Large intestine (tissue), 12 donors: ENCODE data around the gene TTL. TPM values are rescaled to one million over a fixed set of nuclear protein-coding genes. Genes with fewer than 3 reads are reported as not detected.
"Not testable (repeated sequence)": the region's sequence is repeated elsewhere in the genome, so short reads cannot be mapped to it uniquely, and the experiment has no call there.

ENCODE experiments used
- DNase-seq, 2 donors: peaks; one replicate each; pipeline versions ENCODE4 v3.0.0 to v3.0.0-alpha.2; 2013
- H3K27ac ChIP-seq: one replicate; pipeline ENCODE4 v1.5.1; 2013; ENCODE audit warnings: low read length
- H3K27me3 ChIP-seq: 2 replicates; pipeline ENCODE4 v1.6.1; 2013; ENCODE audit warnings: low read length; ENCODE audit not compliant: control insufficient read depth, insufficient read depth
- H3K36me3 ChIP-seq: 2 replicates; pipeline ENCODE4 v1.6.1; 2013; ENCODE audit warnings: low read length; ENCODE audit not compliant: control insufficient read depth, insufficient read depth
- H3K4me1 ChIP-seq: one replicate; pipeline ENCODE4 v1.6.1; 2013; ENCODE audit warnings: low read length; ENCODE audit not compliant: control insufficient read depth, insufficient read depth
- H3K4me3 ChIP-seq: one replicate; pipeline ENCODE4 v1.5.1; 2013; ENCODE audit warnings: low read length
- H3K9me3 ChIP-seq: one replicate; pipeline ENCODE4 v1.6.1; 2013; ENCODE audit warnings: mild to moderate bottlenecking, low read depth, low read length, moderate library complexity; ENCODE audit not compliant: control insufficient read depth
- WGBS: methylation state at CpG from one replicate; pipeline ENCODE4 v1.1.5; 2013; ENCODE audit warnings: low lambda C conversion rate; ENCODE audit not compliant: insufficient coverage; 5-methylcytosine and 5-hydroxymethylcytosine counted together
- long read RNA-seq, 11 donors: transcript quantifications; one replicate each; lab custom pipeline, GENCODE V29; 2026
- polyA plus RNA-seq: library from polyadenylated mRNA; unstranded; fragments of 120-200 nt; gene quantifications from one replicate; pipeline ENCODE4 v1.2.1, GENCODE V29; 2013

TTL gene
- polyA plus RNA-seq = 20.8 TPM
- long read RNA-seq, donor 1, full-length matches to known transcripts = 2 of 2 reads
- long read RNA-seq, donor 1, partial matches to known transcripts = 0 of 2 reads
- long read RNA-seq, donor 1, other reads (novel, unspliced or antisense) = 0 of 2 reads
- long read RNA-seq, donor 2, full-length matches to known transcripts = 1 of 30 reads
- long read RNA-seq, donor 2, partial matches to known transcripts = 29 of 30 reads
- long read RNA-seq, donor 2, other reads (novel, unspliced or antisense) = 0 of 30 reads
- long read RNA-seq, donor 3 = 0 reads
- long read RNA-seq, donor 4 = 0 reads
- long read RNA-seq, donor 5, full-length matches to known transcripts = 3 of 3 reads
- long read RNA-seq, donor 5, partial matches to known transcripts = 0 of 3 reads
- long read RNA-seq, donor 5, other reads (novel, unspliced or antisense) = 0 of 3 reads
- long read RNA-seq, donor 6, full-length matches to known transcripts = 3 of 10 reads
- long read RNA-seq, donor 6, partial matches to known transcripts = 7 of 10 reads
- long read RNA-seq, donor 6, other reads (novel, unspliced or antisense) = 0 of 10 reads
- long read RNA-seq, donor 7, full-length matches to known transcripts = 1 of 1 reads
- long read RNA-seq, donor 7, partial matches to known transcripts = 0 of 1 reads
- long read RNA-seq, donor 7, other reads (novel, unspliced or antisense) = 0 of 1 reads
- long read RNA-seq, donor 8, full-length matches to known transcripts = 4 of 4 reads
- long read RNA-seq, donor 8, partial matches to known transcripts = 0 of 4 reads
- long read RNA-seq, donor 8, other reads (novel, unspliced or antisense) = 0 of 4 reads
- long read RNA-seq, donor 9 = 0 reads
- long read RNA-seq, donor 10, full-length matches to known transcripts = 4 of 4 reads
- long read RNA-seq, donor 10, partial matches to known transcripts = 0 of 4 reads
- long read RNA-seq, donor 10, other reads (novel, unspliced or antisense) = 0 of 4 reads
- long read RNA-seq, donor 11, full-length matches to known transcripts = 1 of 1 reads
- long read RNA-seq, donor 11, partial matches to known transcripts = 0 of 1 reads
- long read RNA-seq, donor 11, other reads (novel, unspliced or antisense) = 0 of 1 reads

DNA sequence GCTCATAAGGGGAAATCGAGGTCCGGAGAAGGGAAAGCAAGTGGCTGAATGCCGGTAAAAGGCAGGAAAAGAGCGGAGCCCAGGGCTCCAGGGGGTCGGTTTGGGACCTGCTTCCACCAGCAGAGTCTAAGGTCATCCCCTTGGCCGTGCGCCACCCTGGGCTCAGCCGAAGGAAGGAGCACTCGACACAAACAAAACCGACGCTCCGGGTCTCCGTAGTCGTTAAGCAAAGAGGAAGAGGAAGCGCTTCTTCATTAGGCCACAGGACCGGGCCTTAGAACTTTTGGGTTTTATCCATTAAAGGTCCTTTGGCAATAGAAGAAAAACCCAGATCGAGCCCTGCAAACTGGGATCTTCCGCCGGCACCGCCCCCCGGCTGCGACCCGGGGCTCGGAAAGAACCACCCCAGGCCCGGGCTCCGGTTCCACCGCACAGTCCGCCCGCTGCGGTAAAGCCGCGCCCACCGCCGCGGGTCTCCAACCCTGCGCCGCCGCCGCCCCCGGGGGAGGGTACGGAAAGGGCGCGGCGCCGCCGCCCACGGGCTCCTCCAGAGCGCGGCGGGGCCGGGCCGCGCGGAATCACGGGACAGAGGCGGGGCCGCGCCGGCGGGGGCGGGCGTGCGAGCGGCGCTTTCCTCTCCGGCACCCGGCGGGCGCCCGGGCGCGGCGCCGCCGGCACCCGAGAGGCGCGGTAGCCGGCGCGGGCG is at the start of gene TTL:
Gene TTL (plus strand): TSS at position 629 of the 706 bp plus-strand sequence. CDS start 189 bp downstream, outside the sequence.
- peak within 1 kb of the TSS; percentile 83 for H3K27ac ChIP-seq
- WGBS = no CpG with 5 or more reads among the region's 82 CpGs
- no peaks in the 10 kb centered on the region for H3K9me3 ChIP-seq
- DNase-seq = peak; percentile 69 to 87
- peaks cover 12% of the 10 kb centered on the region for H3K4me1 ChIP-seq
- no peaks in the 10 kb centered on the region for H3K27me3 ChIP-seq
- H3K36me3 ChIP-seq = peaks cover 4% of the 10 kb centered on the region
- H3K4me3 ChIP-seq = peak within 1 kb of the TSS; percentile 88

DNA sequence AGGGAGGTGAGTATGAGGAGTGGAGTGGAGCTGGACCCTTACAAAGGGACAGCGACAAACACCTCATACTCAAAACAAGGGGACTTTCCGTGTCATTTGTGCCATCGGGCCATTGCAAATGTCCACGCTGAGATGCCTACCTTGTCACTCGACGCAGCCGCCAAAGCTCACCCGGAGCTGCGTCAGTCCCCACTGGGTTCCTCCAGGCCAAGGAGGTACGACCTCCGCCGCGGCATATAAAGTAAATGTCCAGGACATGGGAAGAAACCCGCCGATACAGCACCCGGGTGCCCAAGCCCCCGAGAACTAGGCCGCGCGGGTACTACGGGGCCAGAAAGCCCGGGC is 49.6 kb upstream of the TTL start:
- not testable (repeated sequence) for H3K27ac ChIP-seq, H3K9me3 ChIP-seq, DNase-seq, H3K36me3 ChIP-seq, H3K27me3 ChIP-seq, H3K4me1 ChIP-seq
- peak overlapping the region; percentile 24 for H3K4me3 ChIP-seq
- WGBS = no CpG with 5 or more reads among the region's 22 CpGs

DNA sequence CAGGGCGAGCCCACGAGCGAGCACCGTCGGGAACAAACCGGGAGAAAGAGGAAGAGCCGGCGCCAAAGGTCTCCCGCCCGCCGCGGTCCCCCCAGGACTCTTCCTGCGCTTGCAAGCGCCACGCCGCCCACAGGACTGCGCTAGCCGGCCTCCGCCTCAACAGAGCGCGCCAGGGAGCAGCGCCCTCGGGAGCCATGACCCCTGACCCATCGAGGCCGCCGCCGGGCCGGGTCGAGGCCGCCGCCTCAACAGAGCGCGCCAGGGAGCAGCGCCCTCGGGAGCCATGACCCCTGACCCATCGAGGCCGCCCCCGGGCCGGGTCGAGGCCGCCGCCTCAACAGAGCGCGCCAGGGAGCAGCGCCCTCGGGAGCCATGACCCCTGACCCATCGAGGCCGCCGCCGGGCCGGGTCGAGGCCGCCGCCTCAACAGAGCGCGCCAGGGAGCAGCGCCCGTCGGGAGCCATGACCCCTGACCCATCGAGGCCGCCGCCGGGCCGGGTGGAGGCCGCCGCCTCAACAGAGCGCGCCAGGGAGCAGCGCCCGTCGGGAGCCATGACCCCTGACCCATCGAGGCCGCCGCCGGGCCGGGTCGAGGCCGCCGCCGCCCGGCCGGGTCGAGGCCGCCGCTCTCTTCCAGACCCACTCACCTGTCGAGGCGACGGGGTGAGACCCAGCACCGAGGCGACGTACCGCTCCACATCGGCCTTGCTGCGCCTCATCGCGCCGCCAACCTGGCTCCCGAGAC is 49.0 kb upstream of the TTL start:
- DNase-seq = peak in 1 of 2 donors; percentile 34
- H3K27me3 ChIP-seq, H3K27ac ChIP-seq, H3K4me1 ChIP-seq, H3K9me3 ChIP-seq, H3K36me3 ChIP-seq: not testable (repeated sequence)
- WGBS = no CpG with 5 or more reads among the region's 98 CpGs
- H3K4me3 ChIP-seq = peak overlapping the region; percentile 39

DNA sequence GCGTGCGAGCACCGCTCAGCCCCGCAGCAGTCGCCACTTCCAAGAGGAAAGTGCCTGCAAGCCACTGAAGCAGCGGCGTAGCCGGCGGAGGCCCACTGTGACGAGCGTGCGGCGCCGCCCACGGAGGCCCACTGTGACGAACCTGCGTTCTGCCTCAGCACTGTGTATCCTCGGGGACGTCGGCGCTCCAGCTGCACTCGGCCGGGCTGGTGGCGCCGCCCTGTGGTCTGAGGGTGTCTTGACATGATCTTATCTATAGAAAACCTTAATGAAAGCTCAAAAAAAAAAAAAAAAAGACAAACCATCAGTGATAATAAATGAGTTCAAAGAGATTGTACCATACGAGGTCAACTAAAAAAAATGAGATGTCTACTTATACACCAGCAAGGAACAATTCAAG is 48.5 kb upstream of the TTL start, which contains the start of gene RGPD8:
Gene RGPD8 (minus strand): TSS at position 166 of the 400 bp plus-strand sequence. CDS start 192 bp downstream, outside the sequence.
- H3K27ac ChIP-seq, H3K27me3 ChIP-seq, H3K9me3 ChIP-seq, H3K36me3 ChIP-seq, H3K4me1 ChIP-seq: not testable (repeated sequence)
- WGBS = 0% methylated on average over 1 of the region's 26 CpGs
- peak within 1 kb of the TSS; percentile 39 for H3K4me3 ChIP-seq
- DNase-seq = peak; percentile 80 to 84

- Histone ChIP-seq H3K4me1 (no peaks in the 10 kb centered on the region), H3K4me3 (no peak overlapping the region), H3K27me3 (no peaks in the 10 kb centered on the region), H3K9me3 (no peaks in the 10 kb centered on the region), H3K27ac (no peak overlapping the region), H3K36me3 (no peaks in the 10 kb centered on the region)
- no peak for DNase-seq
- WGBS = no CpG with 5 or more reads among the region's 31 CpGs
Measured at GRCh38 chr2:112433932-112434730, 47.8 kb upstream of the TTL start.

GRCh38 chr2:112434890-112435715 is 46.9 kb upstream of the TTL start:
- H3K4me3 ChIP-seq, H3K27ac ChIP-seq, H3K9me3 ChIP-seq, H3K27me3 ChIP-seq, DNase-seq, H3K36me3 ChIP-seq, H3K4me1 ChIP-seq: not testable (repeated sequence)
- no CpG with 5 or more reads among the region's 33 CpGs for WGBS

DNA sequence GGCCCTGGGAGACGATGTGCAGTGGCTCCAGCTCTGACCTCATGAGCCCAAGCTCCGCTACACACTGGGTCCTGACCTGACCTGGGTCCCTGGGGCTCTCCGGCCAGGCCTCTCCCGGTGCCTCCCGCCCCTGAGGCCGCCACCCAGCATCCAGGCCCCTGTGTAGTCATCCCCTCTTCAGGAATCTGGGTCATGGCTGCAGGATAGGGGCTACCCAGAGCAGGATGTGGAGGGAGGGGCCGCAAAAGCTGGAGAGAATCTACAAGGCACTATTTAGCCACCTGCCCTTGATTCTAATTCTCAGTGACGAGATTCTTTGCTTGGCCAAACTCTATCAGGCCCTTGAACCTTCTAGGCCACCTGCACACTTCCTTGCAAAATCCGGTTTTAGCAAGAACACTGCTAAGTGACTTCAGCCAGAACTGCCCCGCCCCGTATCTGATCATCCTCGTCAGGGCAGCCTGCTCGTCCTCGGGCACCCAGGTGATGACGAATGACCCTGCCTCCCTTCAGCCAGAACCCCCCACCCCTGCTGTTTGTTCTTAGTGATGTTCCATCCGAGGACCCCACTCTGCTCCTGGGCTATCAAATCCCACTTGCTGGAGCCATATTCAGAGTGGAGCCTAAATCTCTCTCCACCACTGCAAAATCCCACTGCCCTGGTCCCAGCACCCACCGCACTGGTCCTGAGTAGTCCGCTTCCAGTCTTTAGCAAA is 46.1 kb upstream of the TTL start:
- H3K27ac ChIP-seq, H3K27me3 ChIP-seq, H3K4me1 ChIP-seq, DNase-seq, H3K9me3 ChIP-seq, H3K36me3 ChIP-seq, H3K4me3 ChIP-seq: not testable (repeated sequence)
- no CpG with 5 or more reads among the region's 18 CpGs for WGBS

- H3K9me3 ChIP-seq, H3K36me3 ChIP-seq, H3K27me3 ChIP-seq, DNase-seq, H3K4me3 ChIP-seq, H3K27ac ChIP-seq, H3K4me1 ChIP-seq: not testable (repeated sequence)
- WGBS = no CpG with 5 or more reads among the region's 10 CpGs
Measured at GRCh38 chr2:112436993-112437392, 45.0 kb upstream of the TTL start.
